HCEC 1CT (cell line): ENCODE results near the gene ADH6.
"Not testable (repeated sequence)": the region's sequence is repeated elsewhere in the genome, so short reads cannot be mapped to it uniquely, and the experiment has no call there.

Source experiments
- DNase-seq: peaks from one replicate; pipeline ENCODE4 v3.0.0-alpha.2; 2017

ADH6 gene

GRCh38 chr4:99219072-99219471, at the start of gene ADH6:
Gene ADH6 (minus strand): TSS chr4:99219246. CDS start chr4:99219152, 94 bp downstream.
- DNase-seq: no peak

DNA sequence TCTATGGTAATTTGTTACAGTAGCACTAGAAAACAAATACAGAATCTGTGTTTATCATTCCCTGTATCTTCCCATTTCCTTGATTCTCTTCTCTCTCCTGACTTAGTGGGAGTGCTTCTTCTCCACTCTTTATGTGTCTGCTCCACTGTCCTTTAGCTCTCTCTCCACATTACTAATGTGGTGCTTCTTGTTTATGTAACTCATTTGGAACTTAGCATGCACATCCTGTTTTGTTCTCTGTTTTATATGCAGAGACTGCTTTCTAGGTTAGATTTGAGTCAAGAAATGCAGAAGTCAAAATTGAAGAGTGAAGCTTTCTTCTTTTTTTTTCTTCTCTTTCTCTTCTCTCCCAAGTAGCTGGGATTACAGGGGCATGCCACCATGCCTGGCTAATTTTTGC, 45.9 kb upstream of the ADH6 start:
- DNase-seq: no peak

- DNase-seq: no peak
These were observed 33.7 kb upstream of the ADH6 start for GRCh38 chr4:99252746-99253145.

DNA sequence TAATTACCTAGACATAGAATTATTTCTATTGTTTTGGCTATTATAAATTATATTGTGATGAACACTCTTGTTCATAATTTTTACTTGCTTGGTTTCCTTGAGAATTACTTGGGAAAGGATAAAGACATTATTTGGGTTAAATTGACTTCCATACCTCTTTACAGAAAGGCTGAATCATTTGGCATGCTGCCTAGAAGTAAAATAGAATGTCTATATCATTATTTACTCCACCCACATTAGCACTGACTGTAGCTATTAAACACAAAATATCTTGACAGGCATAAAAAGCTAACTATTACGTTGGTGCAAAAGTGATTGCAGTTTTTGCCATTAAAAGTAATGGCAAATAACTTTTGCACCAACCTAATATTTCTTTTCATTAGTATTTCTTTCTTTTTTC, 29.7 kb upstream of the ADH6 start:
- DNase-seq: no peak

DNA sequence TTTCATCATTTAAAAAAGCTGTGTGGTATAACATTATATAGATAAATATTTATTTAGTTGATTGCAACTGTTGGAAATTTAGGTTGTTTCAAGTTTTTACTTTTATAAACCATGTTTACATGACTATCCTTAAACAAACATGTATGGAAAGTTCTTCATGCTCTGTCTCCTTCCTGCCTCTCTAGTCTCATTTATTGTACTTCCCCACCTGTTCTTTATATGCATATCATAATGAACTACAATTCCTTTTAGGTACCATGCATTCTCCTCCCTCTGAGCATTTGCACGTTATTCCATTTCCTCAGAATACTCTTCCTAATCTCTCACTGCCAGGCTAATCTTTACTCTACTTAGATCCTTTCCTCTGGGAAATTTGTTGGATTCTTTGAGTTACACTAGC, 16.9 kb upstream of the ADH6 start:
- no peak for DNase-seq

GRCh38 chr4:99234331-99235010, 15.4 kb upstream of the ADH6 start:
- DNase-seq: no peak

DNA sequence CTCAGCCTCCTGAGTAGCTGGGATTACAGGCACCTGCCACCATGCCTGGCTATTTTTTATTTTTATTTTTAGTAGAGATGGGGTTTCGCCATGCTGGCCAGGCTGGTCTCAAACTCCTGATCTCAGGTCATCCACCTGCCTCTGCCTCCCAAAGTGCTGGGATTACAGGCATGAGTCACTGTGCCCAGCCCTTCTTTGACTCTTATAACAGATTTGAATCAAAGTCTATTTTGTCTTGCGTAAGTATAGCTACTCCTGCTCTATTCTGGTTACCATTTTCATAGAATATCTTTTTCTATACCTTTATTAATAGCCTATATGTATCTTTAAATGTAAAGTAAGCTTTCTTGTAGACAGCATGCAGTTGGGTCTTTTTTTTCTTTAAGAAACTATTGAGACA, 14.4 kb upstream of the ADH6 start:
- DNase-seq: not testable (repeated sequence)

GRCh38 chr4:99228706-99229105, 9.7 kb upstream of the ADH6 start:
- DNase-seq: not testable (repeated sequence)

DNA sequence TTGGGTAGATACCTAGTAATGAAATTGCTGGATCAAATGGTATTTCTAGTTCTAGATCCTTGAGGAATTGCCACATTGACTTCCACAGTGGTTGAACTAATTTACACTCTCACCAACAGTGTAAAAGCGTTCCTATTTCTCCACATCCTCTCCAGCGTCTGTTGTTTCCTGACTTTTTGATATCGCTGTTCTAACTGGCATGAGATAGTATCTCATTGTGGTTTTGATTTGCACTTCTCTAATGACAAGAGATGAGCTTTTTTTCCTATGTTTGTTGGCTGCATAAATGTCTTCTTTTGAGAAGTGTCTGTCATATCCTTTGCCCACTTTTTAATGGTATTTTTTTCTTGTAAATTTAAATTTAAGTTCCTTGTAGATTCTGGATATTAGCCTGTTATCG, 8.6 kb upstream of the ADH6 start:
- not testable (repeated sequence) for DNase-seq

DNA sequence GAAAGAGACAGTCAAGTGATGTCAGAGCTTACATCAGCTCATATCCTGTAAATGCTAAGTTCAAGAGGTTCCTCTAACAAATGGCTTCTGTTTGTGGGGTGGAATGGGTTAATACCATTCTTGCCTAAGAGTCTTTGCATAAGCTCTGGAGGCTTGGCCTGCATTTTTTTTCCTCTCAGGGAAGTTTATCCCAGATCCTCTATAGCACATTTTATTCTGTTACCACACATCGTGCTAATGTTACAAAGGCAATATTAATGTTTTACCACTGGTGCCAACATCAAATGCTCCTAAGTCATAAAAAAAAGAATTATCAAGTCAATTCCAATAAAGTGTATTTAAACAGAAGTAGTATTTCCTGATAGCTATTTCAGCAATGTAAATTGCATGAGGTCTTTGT, 2.9 kb upstream of the ADH6 start:
- no peak for DNase-seq

- no peak for DNase-seq
These were observed 433 bp upstream of the ADH6 start for GRCh38 chr4:99219479-99219878.

DNA sequence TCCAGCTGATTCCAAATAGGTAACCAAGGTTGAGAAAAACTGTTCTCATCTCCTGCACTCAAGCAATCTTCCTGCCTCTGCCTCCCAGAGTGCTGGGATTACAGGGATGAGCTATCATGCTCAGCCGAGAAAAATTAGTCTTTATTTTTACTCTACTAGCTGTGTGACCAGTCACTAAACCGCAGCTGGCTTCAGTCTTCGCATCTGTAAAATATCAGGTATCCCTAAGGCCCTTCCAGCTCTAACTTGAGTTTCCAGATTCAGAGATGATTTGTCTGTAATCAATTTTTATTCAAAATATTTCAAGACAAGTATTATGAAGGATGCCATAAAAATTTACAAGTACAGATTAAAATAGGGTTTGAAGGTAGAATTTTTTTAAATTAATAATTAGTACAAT, 3.5 kb downstream of the ADH6 start:
- no peak for DNase-seq

GRCh38 chr4:99210789-99211188, 8.3 kb downstream of the ADH6 start:
- DNase-seq: no peak

DNA sequence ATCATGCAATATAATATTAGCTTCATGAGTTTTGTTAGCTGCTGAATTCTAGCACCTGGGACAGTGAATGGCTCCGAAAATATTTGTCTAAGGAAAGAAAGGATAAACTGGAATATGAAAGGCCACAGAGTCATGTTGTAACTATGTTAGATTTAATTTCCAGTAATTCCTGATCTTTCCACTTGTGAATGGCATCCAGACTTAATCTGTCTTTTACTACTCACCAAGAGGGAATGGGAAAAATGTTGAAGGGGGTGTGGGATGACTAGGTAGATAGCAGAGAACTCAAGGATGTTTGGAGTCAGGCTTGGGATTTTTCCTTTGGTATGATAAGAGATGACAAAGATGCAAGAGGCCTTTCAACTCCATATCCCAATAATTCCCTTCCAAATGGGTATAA, 9.4 kb downstream of the ADH6 start:
- DNase-seq: peak; percentile 26

- no peak for DNase-seq
These were observed 10.3 kb downstream of the ADH6 start for GRCh38 chr4:99208719-99209075.

- DNase-seq: no peak
These were observed 10.9 kb downstream of the ADH6 start for GRCh38 chr4:99207911-99208718.

- no peak for DNase-seq
These were observed 11.8 kb downstream of the ADH6 start for GRCh38 chr4:99207069-99207743.

- no peak for DNase-seq
These were observed 13.7 kb downstream of the ADH6 start for GRCh38 chr4:99205153-99205979.

DNA sequence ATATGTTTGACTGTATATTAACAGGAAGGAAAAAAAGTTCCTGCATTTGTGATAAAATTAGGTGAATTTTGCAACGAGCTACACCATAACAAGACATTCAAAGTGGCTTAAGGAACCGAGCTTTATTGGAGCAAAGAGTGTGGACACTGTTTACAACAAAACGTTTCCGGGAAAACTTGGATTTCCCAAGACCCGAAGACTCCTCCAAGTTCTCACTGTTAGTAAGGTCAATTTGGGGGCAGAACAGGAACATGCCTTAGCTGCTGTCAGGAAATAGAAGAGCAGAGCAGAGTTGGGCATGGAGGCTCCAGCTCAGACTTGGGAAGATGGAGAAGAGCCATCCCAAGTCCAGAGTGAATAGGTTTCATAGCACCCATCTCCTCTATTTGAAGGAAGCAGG, 16.5 kb downstream of the ADH6 start:
- no peak for DNase-seq

DNA sequence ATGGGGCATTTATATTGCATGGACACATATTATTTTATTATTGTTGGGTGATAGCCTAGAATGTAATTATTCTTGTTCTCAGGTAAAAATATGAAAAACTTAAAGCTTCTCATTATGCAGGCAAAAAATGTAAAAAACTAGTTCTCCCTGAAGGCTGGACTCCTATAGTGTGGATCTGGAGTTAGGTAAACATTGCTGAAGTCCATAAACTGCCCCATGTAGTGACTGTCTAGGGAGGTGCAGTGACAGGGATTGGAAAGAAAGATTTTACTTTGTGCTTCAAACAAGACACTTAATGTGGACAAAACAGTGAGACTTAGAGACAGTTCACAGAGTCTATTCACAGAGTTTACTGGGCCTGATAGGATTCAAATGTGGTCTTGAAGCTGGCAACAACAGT, 17.0 kb downstream of the ADH6 start:
- no peak for DNase-seq

DNA sequence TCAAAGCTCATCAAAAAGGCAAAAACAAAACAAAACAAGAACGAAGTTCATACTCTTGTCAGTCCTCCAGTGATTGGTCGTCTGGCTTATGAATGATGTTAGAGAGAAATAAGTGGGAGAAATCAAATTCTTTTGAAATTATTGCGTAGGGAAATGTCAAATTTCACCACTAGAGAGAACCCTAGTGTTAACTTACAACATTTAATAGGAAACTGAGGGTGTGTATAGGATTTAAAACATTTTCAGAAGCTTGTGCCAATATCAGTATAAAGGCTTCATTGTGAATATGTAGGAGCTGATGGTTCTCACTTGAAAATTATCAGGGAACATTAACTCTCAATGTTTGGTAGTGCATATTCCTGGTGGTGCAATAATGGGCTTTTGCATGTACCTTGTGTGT, 17.4 kb downstream of the ADH6 start:
- DNase-seq: no peak

DNA sequence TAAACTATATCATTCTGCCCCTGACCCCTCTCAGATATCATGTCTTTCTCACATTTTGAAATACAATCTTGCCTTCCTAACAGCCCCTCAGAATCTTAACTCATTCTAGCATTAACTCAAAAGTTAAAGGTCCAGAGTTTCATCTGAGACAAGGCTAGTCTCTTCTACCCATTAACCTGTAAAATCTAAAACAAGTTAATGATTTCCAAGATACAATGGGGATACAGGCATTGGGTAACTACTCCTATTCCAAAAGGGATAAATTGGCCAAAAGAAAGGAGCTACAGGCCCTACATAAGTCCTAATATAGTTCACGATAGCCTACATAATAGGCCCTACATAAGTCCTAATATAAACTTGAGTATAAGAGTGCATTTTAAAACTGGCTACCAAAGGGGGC, 18.9 kb downstream of the ADH6 start:
- DNase-seq: no peak

GRCh38 chr4:99190336-99190735, 28.7 kb downstream of the ADH6 start:
- no peak for DNase-seq
